ENCODE measurements around the gene ENTPD2. TPM values are rescaled to one million over a fixed set of nuclear protein-coding genes. Genes with fewer than 3 reads are reported as not detected.

ENTPD2 gene
- total and polyA plus RNA-seq, 2 donors (not counting 3 experiments of a cell fraction or from before 2014, with no cell fraction given), result not detected

- TF ChIP-seq POLR2A (IDR thresholded peaks at IDR 0.05; ENCODE audit: low read depth, low read length), result no peak
- TF ChIP-seq POLR2AphosphoS5 (IDR thresholded peaks at IDR 0.05; ENCODE audit: insufficient read depth, low read depth, low read length), result no peak
- no peak for TF ChIP-seq GATA2 (IDR thresholded peaks at IDR 0.05; ENCODE audit: insufficient read depth, insufficient read length, low read depth, low read length)
- no peak for TF ChIP-seq EZH2 (IDR thresholded peaks at IDR 0.05; ENCODE audit: borderline replicate concordance, low read depth, low read length, severe bottlenecking)
- no peak for TF ChIP-seq CTCF (IDR thresholded peaks at IDR 0.05; ENCODE audit: extremely low read depth in 1 of 2, insufficient read depth in 1 of 2, low read depth in 1 of 2, low read length in 2 of 2)
- no peak for TF ChIP-seq MAX (IDR thresholded peaks at IDR 0.05; ENCODE audit: insufficient read depth, insufficient read length)
- no peak for TF ChIP-seq FOS (IDR thresholded peaks at IDR 0.05; ENCODE audit: borderline replicate concordance, insufficient read depth, low read length)
- no peak for TF ChIP-seq MYC (IDR thresholded peaks at IDR 0.05; ENCODE audit: low read depth, low read length)
- ChIA-PET POLR2A (interaction anchor here (0.6 kb wide), 1 partner anchor 186 kb away, joined by 3 read pairs; no protein-coding TSS in a partner anchor), CTCF (interaction anchor here (1.3 to 7.4 kb wide), 6 partner anchors 7 to 180 kb away, joined by 3 to 50 read pairs (median 13); partner anchors contain the start of genes NPDC1 and SAPCD2)
- dilution Hi-C loops (cut with MboI; ENCODE audit: extremely low pct_ligation_motif_present, low sequenced_read_pairs) (no loop called here), intact Hi-C loops (cut with micrococcal nuclease) (no loop called here)
- H2AFZ ChIP-seq (ENCODE audit: low read depth, low read length), result no peak overlapping the region
- H3K79me2 ChIP-seq (ENCODE audit: control insufficient read depth, insufficient read depth, low read length), result no peaks in the 10 kb centered on the region
- no peak overlapping the region for H3K4me2 ChIP-seq (ENCODE audit: insufficient read depth, low read length)
- peaks cover 8 to 17% of the 10 kb centered on the region in 2 experiments for H3K27me3 ChIP-seq (ENCODE audit: control insufficient read depth in 2 of 2, insufficient read depth in 2 of 2, low read length in 2 of 2)
- H3K4me3 ChIP-seq (replicated peaks in 1 of 3; ENCODE audit: insufficient read depth in 1 of 3, low read depth in 1 of 3, low read length in 3 of 3), result no peak overlapping the region
- H3K36me3 ChIP-seq (ENCODE audit: control insufficient read depth in 2 of 2, extremely low read depth in 1 of 2, insufficient read depth in 2 of 2, low read length in 2 of 2), result no peaks in the 10 kb centered on the region
- H3K4me1 ChIP-seq (ENCODE audit: control insufficient read depth, extremely low read depth, insufficient read depth, low read length), result no peaks in the 10 kb centered on the region
- no peaks in the 10 kb centered on the region for H4K20me1 ChIP-seq (replicated peaks; ENCODE audit: control insufficient read depth, extremely low read depth, insufficient read depth, low read length)
- no peaks in the 10 kb centered on the region for H3K9me3 ChIP-seq (replicated peaks; ENCODE audit: control insufficient read depth, insufficient read depth, low read length)
- no TSS peak for BruUV-seq (replicated peaks)
- H3K9ac ChIP-seq (replicated peaks; ENCODE audit: extremely low read depth, insufficient read depth, low read length), result no peak overlapping the region
- H3K9me1 ChIP-seq (replicated peaks; ENCODE audit: control insufficient read depth, extremely low read depth, insufficient read depth, low read length), result no peaks in the 10 kb centered on the region
- H3K27ac ChIP-seq (ENCODE audit: insufficient read depth, low read depth, low read length), result no peak overlapping the region
- no peak for DNase-seq (ENCODE audit: low read depth, low spot score)
- FAIRE-seq, result no peak
Measured at GRCh38 chr9:137056739-137057415, 3.0 kb upstream of the ENTPD2 start.
